HG02938 (cell line): Measurements from ENCODE around the gene NET1.

Source experiments
- ATAC-seq: cut with Tn5 transposase; IDR thresholded peaks from one replicate; pipeline ENCODE4 v1.9.1; 2021; ENCODE audit warnings: mild to moderate bottlenecking, moderate library complexity; ENCODE audit not compliant: unreplicated experiment

The NET1 gene

GRCh38 chr10:5441106-5441505, 28.7 kb downstream of the NET1 start:
- ATAC-seq: no peak

GRCh38 chr10:5442065-5442989, 30.0 kb downstream of the NET1 start:
- ATAC-seq: no peak

- peak; percentile 38 for ATAC-seq
Observed at GRCh38 chr10:5442990-5443370, 30.6 kb downstream of the NET1 start.

GRCh38 chr10:5443429-5443828, 31.1 kb downstream of the NET1 start:
- ATAC-seq: peak; percentile 73

- no peak for ATAC-seq
Observed at GRCh38 chr10:5445006-5445405, 32.6 kb downstream of the NET1 start.

- peak; percentile 24 for ATAC-seq
Observed at GRCh38 chr10:5446390-5446926, 34.1 kb downstream of the NET1 start.

GRCh38 chr10:5447056-5447455, 34.7 kb downstream of the NET1 start:
- ATAC-seq: no peak

- ATAC-seq: peak; percentile 43
Observed at GRCh38 chr10:5447611-5448071, 35.3 kb downstream of the NET1 start.

GRCh38 chr10:5448333-5449001, 36.1 kb downstream of the NET1 start:
- ATAC-seq: no peak

- ATAC-seq: no peak
Observed at GRCh38 chr10:5449227-5449626, 36.9 kb downstream of the NET1 start.

- no peak for ATAC-seq
Observed at GRCh38 chr10:5449823-5450222, 37.5 kb downstream of the NET1 start.

GRCh38 chr10:5450605-5451384, 38.4 kb downstream of the NET1 start:
- no peak for ATAC-seq

- ATAC-seq: no peak
Observed at GRCh38 chr10:5453749-5454489, 41.6 kb downstream of the NET1 start.

GRCh38 chr10:5456563-5456962, 44.2 kb downstream of the NET1 start:
- no peak for ATAC-seq

GRCh38 chr10:5457741-5458140, 45.4 kb downstream of the NET1 start:
- no peak for ATAC-seq

GRCh38 chr10:5458425-5458824, 46.1 kb downstream of the NET1 start:
- no peak for ATAC-seq

- no peak for ATAC-seq
Observed at GRCh38 chr10:5458949-5459747, 46.8 kb downstream of the NET1 start.

GRCh38 chr10:5460468-5461202, 48.3 kb downstream of the NET1 start:
- no peak for ATAC-seq

GRCh38 chr10:5461203-5461588, 48.8 kb downstream of the NET1 start:
- no peak for ATAC-seq
